ENCODE measurements around the gene DCAF11. TPM values are rescaled to one million over a fixed set of nuclear protein-coding genes. Genes with fewer than 3 reads are reported as not detected.

The DCAF11 gene
- total and polyA plus RNA-seq, 2 of the 13 experiments (the other 11 are each of a cell fraction or from before 2014, with no cell fraction given), result 150 to 257 TPM

GRCh38 chr14:24137529-24138395 is 23.2 kb downstream of the DCAF11 start (continued):
- no peak; the same call in 1 of the 2 replicates for TF ChIP-seq ZNF512B (CRISPR knock-in tag; IDR thresholded peaks at IDR 0.05; ENCODE audit: borderline replicate concordance)
- no peak for TF ChIP-seq DDIT3 (CRISPR knock-in tag; IDR thresholded peaks at IDR 0.05)
- no peak for TF ChIP-seq MED8 (CRISPR knock-in tag; IDR thresholded peaks at IDR 0.05; ENCODE audit: insufficient replicate concordance)
- TF ChIP-seq ZNF839 (CRISPR knock-in tag; IDR thresholded peaks at IDR 0.05; ENCODE audit: borderline replicate concordance), result peak; percentile 46; the same call in 1 of the 2 replicates
- TF ChIP-seq USF2 (IDR thresholded peaks at IDR 0.05; ENCODE audit: low read depth, low read length), result no peak
- TF ChIP-seq USF2 (CRISPR knock-in tag; IDR thresholded peaks at IDR 0.05; ENCODE audit: borderline replicate concordance), result no peak
- TF ChIP-seq ZNF234 (CRISPR knock-in tag; conservative IDR thresholded peaks at IDR 0.05), result no peak
- no peak; the same call in 1 of the 2 replicates for TF ChIP-seq NR0B2 (CRISPR knock-in tag; IDR thresholded peaks at IDR 0.05)
- no peak for TF ChIP-seq ZFAT (CRISPR knock-in tag; conservative IDR thresholded peaks at IDR 0.05)
- no peak for TF ChIP-seq ZFP82 (CRISPR knock-in tag; IDR thresholded peaks at IDR 0.05; ENCODE audit: borderline replicate concordance)
- no peak for TF ChIP-seq EHMT2 (IDR thresholded peaks at IDR 0.05; ENCODE audit: borderline replicate concordance, low read depth, low read length)
- TF ChIP-seq ZBTB7B (CRISPR knock-in tag; IDR thresholded peaks at IDR 0.05), result no peak
- TF ChIP-seq TSC22D2 (CRISPR knock-in tag; IDR thresholded peaks at IDR 0.05; ENCODE audit: borderline replicate concordance), result no peak
- no peak for TF ChIP-seq ZNF556 (CRISPR knock-in tag; IDR thresholded peaks at IDR 0.05; ENCODE audit: borderline replicate concordance)
- no peak for TF ChIP-seq GABPB1 (CRISPR knock-in tag; IDR thresholded peaks at IDR 0.05)
- no peak for TF ChIP-seq SNAPC4 (CRISPR knock-in tag; IDR thresholded peaks at IDR 0.05)
- TF ChIP-seq NFIB (CRISPR knock-in tag; IDR thresholded peaks at IDR 0.05; ENCODE audit: borderline replicate concordance), result no peak
